ENCODE results near the gene TNS1. TPM values are rescaled to one million over a fixed set of nuclear protein-coding genes. Genes with fewer than 3 reads are reported as not detected.

TNS1 gene
- total RNA-seq, 1 experiment from 2014 or later, result 6.2 TPM

DNA sequence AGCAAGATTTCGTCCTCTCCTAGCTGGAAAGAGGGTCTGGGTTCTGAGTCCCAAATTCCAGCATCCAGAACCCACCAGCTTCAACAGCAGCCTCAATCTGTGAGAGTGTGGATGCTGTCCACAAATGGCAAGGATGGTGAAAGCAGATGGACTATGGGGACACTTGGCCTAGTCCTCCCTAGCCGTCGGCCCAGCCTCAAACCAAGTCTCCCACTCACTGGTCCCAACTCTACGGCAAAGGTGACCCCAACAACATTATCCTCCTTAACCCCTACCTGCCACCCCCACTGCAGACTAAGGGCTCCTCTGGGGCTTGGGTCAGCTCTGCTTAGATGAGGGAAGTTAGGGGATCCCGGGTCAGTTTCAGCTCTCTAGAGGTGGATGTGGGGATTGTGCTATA is 57.3 kb downstream of the TNS1 start:
- ChIA-PET RAD21 (ENCODE audit: low non-redundant PET in 1 of 2, low total read pairs in 2 of 2, uncharacterized antibody in 2 of 2, unreplicated experiment in 2 of 2) (no interaction called here), CTCF (no interaction called here), POLR2A (no interaction called here)
- H3K79me2 ChIP-seq (ENCODE audit: insufficient read depth, low read length), result no peaks in the 10 kb centered on the region
- H3K9me3 ChIP-seq (ENCODE audit: control insufficient read depth in 1 of 2, insufficient read depth in 1 of 2, low read depth in 1 of 2, low read length in 2 of 2), result no peaks in the 10 kb centered on the region
- no TSS peak for BruUV-seq (replicated peaks)
- intact Hi-C loops (cut with micrococcal nuclease), result no loop called here
- H3K4me2 ChIP-seq (ENCODE audit: low read length), result no peak overlapping the region
- H3K9me2 ChIP-seq (ENCODE audit: insufficient read depth), result no peaks in the 10 kb centered on the region
- H3K4me1 ChIP-seq (ENCODE audit: control insufficient read depth in 1 of 2, insufficient read depth in 2 of 2, low read length in 2 of 2), result peaks cover 9 to 10% of the 10 kb centered on the region in 2 experiments; a peak in 3 of 4 replicates
- TF ChIP-seq ELF1 (IDR thresholded peaks at IDR 0.05; ENCODE audit: borderline replicate concordance, low read depth) (no peak), FOSL1 (IDR thresholded peaks at IDR 0.05; ENCODE audit: low read depth) (no peak), ZFX (IDR thresholded peaks at IDR 0.05) (no peak), YY1 (IDR thresholded peaks at IDR 0.05; ENCODE audit: extremely low read depth, insufficient replicate concordance, low read depth, low read length) (no peak), ZNF274 (IDR thresholded peaks at IDR 0.05; ENCODE audit: low read depth, low read length) (no peak), EZH2phosphoT487 (IDR thresholded peaks at IDR 0.05; ENCODE audit: borderline replicate concordance) (no peak), CEBPB (IDR thresholded peaks at IDR 0.05; ENCODE audit: low read depth) (no peak), SRF (IDR thresholded peaks at IDR 0.05; ENCODE audit: low read depth) (no peak), JUND (IDR thresholded peaks at IDR 0.05) (no peak), RAD21 (IDR thresholded peaks at IDR 0.05; ENCODE audit: low read depth) (no peak), SIN3A (IDR thresholded peaks at IDR 0.05; ENCODE audit: low read depth) (no peak), TCF7L2 (IDR thresholded peaks at IDR 0.05; ENCODE audit: borderline replicate concordance, extremely low read depth, insufficient read depth, insufficient read length) (no peak)
- TF ChIP-seq, protein P1, sequence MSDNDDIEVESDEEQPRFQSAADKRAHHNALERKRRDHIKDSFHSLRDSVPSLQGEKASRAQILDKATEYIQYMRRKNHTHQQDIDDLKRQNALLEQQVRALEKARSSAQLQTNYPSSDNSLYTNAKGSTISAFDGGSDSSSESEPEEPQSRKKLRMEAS (IDR thresholded peaks at IDR 0.05), result no peak
- TF ChIP-seq, protein P2, sequence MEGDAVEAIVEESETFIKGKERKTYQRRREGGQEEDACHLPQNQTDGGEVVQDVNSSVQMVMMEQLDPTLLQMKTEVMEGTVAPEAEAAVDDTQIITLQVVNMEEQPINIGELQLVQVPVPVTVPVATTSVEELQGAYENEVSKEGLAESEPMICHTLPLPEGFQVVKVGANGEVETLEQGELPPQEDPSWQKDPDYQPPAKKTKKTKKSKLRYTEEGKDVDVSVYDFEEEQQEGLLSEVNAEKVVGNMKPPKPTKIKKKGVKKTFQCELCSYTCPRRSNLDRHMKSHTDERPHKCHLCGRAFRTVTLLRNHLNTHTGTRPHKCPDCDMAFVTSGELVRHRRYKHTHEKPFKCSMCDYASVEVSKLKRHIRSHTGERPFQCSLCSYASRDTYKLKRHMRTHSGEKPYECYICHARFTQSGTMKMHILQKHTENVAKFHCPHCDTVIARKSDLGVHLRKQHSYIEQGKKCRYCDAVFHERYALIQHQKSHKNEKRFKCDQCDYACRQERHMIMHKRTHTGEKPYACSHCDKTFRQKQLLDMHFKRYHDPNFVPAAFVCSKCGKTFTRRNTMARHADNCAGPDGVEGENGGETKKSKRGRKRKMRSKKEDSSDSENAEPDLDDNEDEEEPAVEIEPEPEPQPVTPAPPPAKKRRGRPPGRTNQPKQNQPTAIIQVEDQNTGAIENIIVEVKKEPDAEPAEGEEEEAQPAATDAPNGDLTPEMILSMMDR (IDR thresholded peaks at IDR 0.05 in 2 of 3, conservative IDR thresholded peaks at IDR 0.05 in 1 of 3; ENCODE audit: borderline replicate concordance in 1 of 3, insufficient read depth in 1 of 3, low read depth in 2 of 3, low read length in 2 of 3), result no peak
- TF ChIP-seq, protein P3, sequence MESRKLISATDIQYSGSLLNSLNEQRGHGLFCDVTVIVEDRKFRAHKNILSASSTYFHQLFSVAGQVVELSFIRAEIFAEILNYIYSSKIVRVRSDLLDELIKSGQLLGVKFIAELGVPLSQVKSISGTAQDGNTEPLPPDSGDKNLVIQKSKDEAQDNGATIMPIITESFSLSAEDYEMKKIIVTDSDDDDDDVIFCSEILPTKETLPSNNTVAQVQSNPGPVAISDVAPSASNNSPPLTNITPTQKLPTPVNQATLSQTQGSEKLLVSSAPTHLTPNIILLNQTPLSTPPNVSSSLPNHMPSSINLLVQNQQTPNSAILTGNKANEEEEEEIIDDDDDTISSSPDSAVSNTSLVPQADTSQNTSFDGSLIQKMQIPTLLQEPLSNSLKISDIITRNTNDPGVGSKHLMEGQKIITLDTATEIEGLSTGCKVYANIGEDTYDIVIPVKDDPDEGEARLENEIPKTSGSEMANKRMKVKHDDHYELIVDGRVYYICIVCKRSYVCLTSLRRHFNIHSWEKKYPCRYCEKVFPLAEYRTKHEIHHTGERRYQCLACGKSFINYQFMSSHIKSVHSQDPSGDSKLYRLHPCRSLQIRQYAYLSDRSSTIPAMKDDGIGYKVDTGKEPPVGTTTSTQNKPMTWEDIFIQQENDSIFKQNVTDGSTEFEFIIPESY (IDR thresholded peaks at IDR 0.05; ENCODE audit: extremely low read depth, insufficient replicate concordance, low read length), result no peak
- H3K27me3 ChIP-seq (ENCODE audit: insufficient read depth, low read length), result no peaks in the 10 kb centered on the region
- no peak overlapping the region for H3K4me3 ChIP-seq (replicated peaks in 1 of 2; ENCODE audit: low read depth in 1 of 2, low read length in 2 of 2)
- no peak overlapping the region for H2AFZ ChIP-seq (ENCODE audit: low read depth, low read length, poor library complexity, severe bottlenecking)
- ATAC-seq, result no peak
- no peak overlapping the region for H3K27ac ChIP-seq (ENCODE audit: low read depth, low read length)
- DNase-seq (ENCODE audit: low read depth, low spot score), result no peak
- no peaks in the 10 kb centered on the region for H3K36me3 ChIP-seq (ENCODE audit: control insufficient read depth in 1 of 2, insufficient read depth in 2 of 2, low read length in 2 of 2)
- H4K20me1 ChIP-seq (ENCODE audit: insufficient read depth), result no peaks in the 10 kb centered on the region
- no peak overlapping the region for H3K9ac ChIP-seq (ENCODE audit: low read length)

Data from HCT116 (cell line).